K562 (cell line): ENCODE data around the gene ERMP1. TPM values are rescaled to one million over a fixed set of nuclear protein-coding genes. Genes with fewer than 3 reads are reported as not detected.
A peak's percentile ranks its signal among the peaks of the same experiment; 100 is the strongest.

Source experiments
- ARNT ChIP-seq, 2 experiments: fragments of 450-650 bp; IDR thresholded peaks; 2 replicates each; pipeline ENCODE4 v1.6.1; 2016; ENCODE audit warnings: mild to moderate bottlenecking in 1 of 2
- ATF1 ChIP-seq, 2 experiments: fragments of 450-650 bp in 1 of 2; IDR thresholded peaks; 2 replicates each; pipeline ENCODE4 v1.6.1; 2016; ENCODE audit warnings: missing compliant biosample characterization in 1 of 2, missing genetic modification characterization in 1 of 2
- CBFA2T2 ChIP-seq: fragments of 450-650 bp; conservative IDR thresholded peaks from 2 replicates; pipeline ENCODE4 v1.6.1; 2017; ENCODE audit warnings: mild to moderate bottlenecking
- DMBX1 ChIP-seq: fragments of 250-450 bp; sonication (Bioruptor Pico); IDR thresholded peaks from 2 replicates; pipeline ENCODE4 v1.8.0; 2022; ENCODE audit warnings: inconsistent platforms, mild to moderate bottlenecking, moderate library complexity, borderline replicate concordance
- FOXA3 ChIP-seq, 2 experiments: fragments of 450-650 bp in 1 of 2; sonication (generic) in 1 of 2; formaldehyde crosslinking; IDR thresholded peaks in 1 of 2; conservative IDR thresholded peaks in 1 of 2; 2 replicates each; pipeline versions ENCODE4 v1.4.0 to v1.8.0; 2020 to 2022; ENCODE audit warnings: mild to moderate bottlenecking in 2 of 2, missing genetic modification reagents in 1 of 2
- FOXJ2 ChIP-seq: fragments of 200-800 bp; sonication (Bioruptor generic); IDR thresholded peaks from 2 replicates; pipeline ENCODE4 v1.6.1; 2016; ENCODE audit warnings: missing genetic modification characterization, missing compliant biosample characterization
- GATA2 ChIP-seq: sonication (generic); formaldehyde crosslinking; IDR thresholded peaks from 2 replicates; pipeline ENCODE4 v1.4.0; 2020; ENCODE audit warnings: mild to moderate bottlenecking, missing genetic modification reagents
- HIVEP1 ChIP-seq: fragments of 250-450 bp; sonication (Bioruptor Pico); IDR thresholded peaks from 2 replicates; pipeline ENCODE4 v1.4.0; 2020; ENCODE audit warnings: mild to moderate bottlenecking
- HNRNPL ChIP-seq: fragments of 200-400 bp; formaldehyde crosslinking; IDR thresholded peaks from 2 replicates; pipeline ENCODE4 v1.6.1; 2017; ENCODE audit warnings: low read depth, mild to moderate bottlenecking, low read length
- HNRNPLL ChIP-seq: fragments of 200-400 bp; formaldehyde crosslinking; IDR thresholded peaks from 2 replicates; pipeline ENCODE4 v1.6.1; 2017; ENCODE audit warnings: low read length, low read depth, mild to moderate bottlenecking; ENCODE audit not compliant: poor library complexity, severe bottlenecking
- MAFK ChIP-seq: IDR thresholded peaks from 2 replicates; pipeline ENCODE4 v1.6.1; 2011; ENCODE audit warnings: low read length, improper control_type of control experiment
- NFXL1 ChIP-seq: fragments of 450-650 bp; formaldehyde crosslinking; IDR thresholded peaks from 2 replicates; pipeline ENCODE4 v1.4.0; 2021; ENCODE audit warnings: mild to moderate bottlenecking
- PHB ChIP-seq: fragments of 250-450 bp; sonication (Bioruptor Pico); IDR thresholded peaks from 2 replicates; pipeline ENCODE4 v1.5.0; 2021
- POLR2G ChIP-seq: fragments of 200-400 bp; formaldehyde crosslinking; IDR thresholded peaks from 2 replicates; pipeline ENCODE4 v1.6.1; 2017; ENCODE audit warnings: low read depth, mild to moderate bottlenecking, antibody characterized with exemption, low read length, moderate library complexity
- SMC3 ChIP-seq: conservative IDR thresholded peaks from 2 replicates; pipeline ENCODE4 v1.6.1; 2011; ENCODE audit warnings: low read depth, low read length, improper control_type of control experiment; ENCODE audit not compliant: insufficient read depth
- ZC3H8 ChIP-seq: fragments of 450-650 bp; IDR thresholded peaks from 2 replicates; pipeline ENCODE4 v1.6.1; 2017
- ZNF316 ChIP-seq: fragments of 450-650 bp; IDR thresholded peaks from 2 replicates; pipeline ENCODE4 v1.6.1; 2016
- polyA plus RNA-seq, 8 experiments: library from polyadenylated mRNA; depleted of rRNA in 4 of 8; stranded (reverse) in 5 of 8; unstranded in 3 of 8; fragments of >200 nt; fragmentation: Nextera tagmentation in 2 of 8; fragmentation: Illumina TruSeq in 1 of 8; extraction: Ambion mirVana in 2 of 8; extraction: Trizol in 1 of 8; gene quantifications; 2 replicates each; pipeline versions ENCODE4 v1.2.1 to v1.2.3, GENCODE V29; 2011 to 2014; ENCODE audit warnings: inconsistent platforms in 1 of 8, missing spikeins in 1 of 8
- total RNA-seq, 7 experiments: library from RNA; depleted of rRNA in 6 of 7; stranded (reverse); fragments of >200 nt in 6 of 7; fragmentation: Illumina TruSeq in 2 of 7; extraction: Trizol in 2 of 7; gene quantifications; 2 replicates each; pipeline versions ENCODE4 v1.2.1 to v1.2.3, GENCODE V29; 2011 to 2021; ENCODE audit warnings: low replicate concordance in 1 of 7
- TF ChIP-seq, protein P1 (sequence below): IDR thresholded peaks from 2 replicates; pipeline ENCODE4 v1.6.1; 2012; ENCODE audit warnings: low read depth, low read length, improper control_type of control experiment, borderline replicate concordance
- TF ChIP-seq, protein P2 (sequence below): fragments of 450-650 bp; IDR thresholded peaks from 2 replicates; pipeline ENCODE4 v1.6.1; 2016; ENCODE audit warnings: borderline replicate concordance

Gene ERMP1
- total and polyA plus RNA-seq, 9 of the 15 experiments (the other 6 are each of a cell fraction or from before 2014, with no cell fraction given), result 2.5 to 26.3 (median 12.6) TPM

DNA sequence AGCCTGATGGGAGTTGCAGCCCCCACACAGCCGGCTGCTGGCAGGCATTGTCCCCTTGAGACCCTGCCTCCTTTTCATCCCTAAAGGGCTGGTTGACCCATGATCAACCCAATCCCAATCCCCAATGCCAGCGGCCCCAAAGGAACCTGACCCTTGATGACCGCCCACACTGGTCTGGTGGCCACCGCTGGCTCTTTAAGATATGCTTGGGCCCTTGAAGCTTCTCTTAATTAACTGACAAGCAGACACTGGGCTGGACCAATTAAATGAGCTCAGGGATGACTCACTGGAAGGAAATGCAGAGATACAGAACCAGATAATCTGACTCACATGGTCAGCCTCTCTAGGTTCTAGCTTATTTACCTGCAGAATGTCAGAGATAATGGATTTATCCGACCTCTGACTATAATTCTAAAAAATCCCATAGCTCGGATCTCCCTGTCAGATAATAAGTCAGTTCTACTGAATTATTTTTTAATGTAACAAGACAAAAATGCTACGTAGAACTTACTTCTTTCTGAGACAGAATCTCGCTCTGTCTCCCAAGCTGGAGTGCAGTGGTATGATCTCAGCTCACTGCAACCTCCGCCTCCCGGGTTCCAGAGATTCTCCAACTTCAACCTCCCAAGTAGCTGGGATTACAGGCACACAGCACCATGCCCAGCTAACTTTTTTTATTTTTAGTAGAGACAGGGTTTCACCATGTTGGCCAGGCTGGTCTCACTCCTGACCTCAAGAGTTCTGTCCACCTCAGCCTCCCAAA lies 46.7 kb upstream of the ERMP1 start (continued):
- TF ChIP-seq FOXA3 (CRISPR knock-in tag; conservative IDR thresholded peaks at IDR 0.05 in 1 of 2, IDR thresholded peaks at IDR 0.05 in 1 of 2) (peak in 1 of 2 experiments; percentile 38; a peak in 1 of 4 replicates), HIVEP1 (CRISPR knock-in tag) (no peak), HNRNPLL (no peak), HNRNPL (no peak), MAFK (no peak), DMBX1 (no peak), SMC3 (no peak), ZNF316 (no peak), NFXL1 (CRISPR knock-in tag) (no peak), CBFA2T2 (peak; percentile 82), GATA2 (CRISPR knock-in tag) (peak; percentile 83), FOXJ2 (no peak), POLR2G (peak; percentile 50; the same call in 1 of the 2 replicates), ATF1 (CRISPR knock-in tag; IDR thresholded peaks at IDR 0.05) (no peak), ATF1 (tag; IDR thresholded peaks at IDR 0.05) (peak; percentile 62), ZC3H8 (no peak), PHB (CRISPR knock-in tag) (no peak), ARNT (IDR thresholded peaks at IDR 0.05) (no peak)
- TF ChIP-seq, protein P1, sequence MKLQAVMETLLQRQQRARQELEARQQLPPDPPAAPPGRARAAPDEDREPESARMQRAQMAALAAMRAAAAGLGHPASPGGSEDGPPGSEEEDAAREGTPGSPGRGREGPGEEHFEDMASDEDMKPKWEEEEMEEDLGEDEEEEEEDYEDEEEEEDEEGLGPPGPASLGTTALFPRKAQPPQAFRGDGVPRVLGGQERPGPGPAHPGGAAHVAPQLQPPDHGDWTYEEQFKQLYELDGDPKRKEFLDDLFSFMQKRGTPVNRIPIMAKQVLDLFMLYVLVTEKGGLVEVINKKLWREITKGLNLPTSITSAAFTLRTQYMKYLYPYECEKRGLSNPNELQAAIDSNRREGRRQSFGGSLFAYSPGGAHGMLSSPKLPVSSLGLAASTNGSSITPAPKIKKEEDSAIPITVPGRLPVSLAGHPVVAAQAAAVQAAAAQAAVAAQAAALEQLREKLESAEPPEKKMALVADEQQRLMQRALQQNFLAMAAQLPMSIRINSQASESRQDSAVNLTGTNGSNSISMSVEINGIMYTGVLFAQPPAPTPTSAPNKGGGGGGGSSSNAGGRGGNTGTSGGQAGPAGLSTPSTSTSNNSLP, result peak; percentile 96; the same call in 1 of the 2 replicates
- TF ChIP-seq, protein P2, sequence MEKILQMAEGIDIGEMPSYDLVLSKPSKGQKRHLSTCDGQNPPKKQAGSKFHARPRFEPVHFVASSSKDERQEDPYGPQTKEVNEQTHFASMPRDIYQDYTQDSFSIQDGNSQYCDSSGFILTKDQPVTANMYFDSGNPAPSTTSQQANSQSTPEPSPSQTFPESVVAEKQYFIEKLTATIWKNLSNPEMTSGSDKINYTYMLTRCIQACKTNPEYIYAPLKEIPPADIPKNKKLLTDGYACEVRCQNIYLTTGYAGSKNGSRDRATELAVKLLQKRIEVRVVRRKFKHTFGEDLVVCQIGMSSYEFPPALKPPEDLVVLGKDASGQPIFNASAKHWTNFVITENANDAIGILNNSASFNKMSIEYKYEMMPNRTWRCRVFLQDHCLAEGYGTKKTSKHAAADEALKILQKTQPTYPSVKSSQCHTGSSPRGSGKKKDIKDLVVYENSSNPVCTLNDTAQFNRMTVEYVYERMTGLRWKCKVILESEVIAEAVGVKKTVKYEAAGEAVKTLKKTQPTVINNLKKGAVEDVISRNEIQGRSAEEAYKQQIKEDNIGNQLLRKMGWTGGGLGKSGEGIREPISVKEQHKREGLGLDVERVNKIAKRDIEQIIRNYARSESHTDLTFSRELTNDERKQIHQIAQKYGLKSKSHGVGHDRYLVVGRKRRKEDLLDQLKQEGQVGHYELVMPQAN, result no peak
